ENCODE results near the gene LYPD8. TPM values are rescaled to one million over a fixed set of nuclear protein-coding genes. Genes with fewer than 3 reads are reported as not detected.

The LYPD8 gene
- total RNA-seq, 2 donors from 2014 or later = not detected

- intact Hi-C loops (cut with DNase I) = no loop called here
- DNase-seq = no peak
- no peak for ATAC-seq
Measured at GRCh38 chr1:248714248-248714647, 41.3 kb downstream of the LYPD8 start.

DNA sequence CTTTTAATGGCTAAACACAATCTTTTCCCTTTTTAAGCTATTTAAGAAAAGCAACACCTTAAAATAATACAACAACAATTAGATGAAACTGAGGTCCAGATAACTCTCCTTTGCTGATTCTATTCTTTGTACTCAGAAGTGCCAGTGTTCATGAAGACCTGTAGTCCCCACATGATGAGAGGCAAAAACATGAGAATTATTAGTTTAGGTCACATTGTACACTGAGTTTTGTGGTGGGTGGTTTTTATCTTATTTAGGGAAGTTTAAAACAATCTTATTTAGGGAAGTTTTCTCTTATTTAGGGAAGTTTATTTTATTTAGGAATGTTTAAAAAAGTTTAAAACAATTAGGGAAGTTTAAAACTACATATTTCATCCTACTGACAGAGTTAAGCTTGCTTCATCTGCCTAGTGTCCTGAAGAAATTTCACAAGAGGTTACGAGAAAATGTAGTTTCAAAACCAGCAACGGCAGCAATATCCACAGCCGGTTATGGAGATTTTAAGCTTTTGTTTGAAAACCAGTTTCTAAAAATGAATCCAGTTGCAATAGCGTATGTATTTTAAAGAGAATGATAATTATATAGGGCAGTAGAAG lies 45.2 kb downstream of the LYPD8 start:
- intact Hi-C loops (cut with DNase I) = no loop called here
- no peak for ATAC-seq
- DNase-seq = no peak

- DNase-seq (no peak), ATAC-seq (no peak)
- intact Hi-C loops (cut with DNase I) = loop anchor here in 1 of 2 donors (5.0 kb wide), 1 partner anchor 103 kb away; no protein-coding TSS in a partner anchor
Measured at GRCh38 chr1:248704606-248705005, 51.0 kb downstream of the LYPD8 start.

DNA sequence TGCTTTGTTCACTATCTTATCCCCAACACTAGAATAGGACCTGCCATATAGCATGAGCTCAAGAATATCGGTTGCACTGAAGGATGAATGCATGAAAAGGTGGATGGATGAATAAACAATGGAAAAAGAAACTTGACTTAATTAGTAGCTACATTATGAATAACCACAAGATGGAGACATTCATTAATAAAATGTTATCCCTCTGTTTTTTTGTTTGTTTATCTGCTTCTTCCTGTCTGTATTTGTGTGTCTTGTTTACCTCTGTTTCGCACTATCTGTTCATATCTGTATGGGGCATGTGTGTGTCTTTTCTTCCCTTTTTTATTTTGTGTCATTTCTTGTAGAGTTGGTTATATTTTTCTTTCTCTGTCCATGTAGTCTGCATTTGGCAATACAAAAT lies 51.9 kb downstream of the LYPD8 start:
- no peak for DNase-seq
- ATAC-seq = no peak
- intact Hi-C loops (cut with DNase I) = loop anchor here in 1 of 2 donors (5.0 kb wide), 1 partner anchor 104 kb away; no protein-coding TSS in a partner anchor

GRCh38 chr1:248702714-248703113 lies 52.8 kb downstream of the LYPD8 start, which contains the start of gene OR14I1:
Gene OR14I1, minus strand, starts transcription at chr1:248702766.
- no peak for DNase-seq
- intact Hi-C loops (cut with DNase I) = loop anchor here in 1 of 2 donors (5.0 kb wide), 1 partner anchor 105 kb away; no protein-coding TSS in a partner anchor
- ATAC-seq = no peak

DNA sequence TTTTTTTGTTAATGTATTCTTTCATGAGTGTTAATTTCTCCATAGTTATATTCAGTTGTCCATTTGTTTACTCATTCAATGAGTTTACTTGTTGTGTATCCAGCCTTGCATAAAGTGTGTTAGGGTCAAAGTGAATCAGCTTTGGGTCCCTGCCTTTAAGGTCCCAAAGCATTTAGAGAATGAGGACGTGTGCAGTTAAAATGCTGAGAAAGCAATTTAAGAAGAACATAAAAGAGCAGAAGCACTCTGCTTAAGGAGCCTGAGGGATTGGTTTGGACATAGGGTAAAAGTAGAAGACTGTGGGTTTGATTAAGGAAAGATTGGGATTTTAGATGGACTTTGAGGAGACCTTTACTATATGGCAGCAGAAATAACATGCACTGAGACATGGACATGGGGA lies 56.5 kb downstream of the LYPD8 start:
- no peak for DNase-seq
- intact Hi-C loops (cut with DNase I) = no loop called here
- ATAC-seq = no peak

GRCh38 chr1:248697907-248698306 lies 57.7 kb downstream of the LYPD8 start:
- DNase-seq (no peak), ATAC-seq (no peak)
- intact Hi-C loops (cut with DNase I) = no loop called here

DNA sequence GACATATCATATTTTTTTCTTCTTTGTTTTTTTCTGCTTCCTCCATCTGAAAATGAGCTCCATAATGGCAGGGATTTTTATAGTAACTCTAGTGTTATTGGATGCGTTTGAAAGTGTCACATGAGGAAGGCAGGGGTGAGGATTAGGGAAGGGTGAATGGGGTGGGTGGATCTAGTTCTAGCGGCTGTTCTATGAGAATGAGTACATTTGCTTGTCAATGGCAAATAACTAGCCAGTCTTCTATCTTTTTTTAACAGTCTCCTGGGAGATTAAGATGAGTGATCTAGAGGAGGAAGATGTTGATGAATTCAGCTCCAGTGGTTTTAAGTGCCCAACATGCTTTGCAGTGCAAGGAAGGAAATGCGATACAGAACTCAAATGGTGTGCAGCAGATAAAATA lies 58.8 kb downstream of the LYPD8 start:
- DNase-seq (no peak), ATAC-seq (no peak)
- intact Hi-C loops (cut with DNase I) = no loop called here

DNA sequence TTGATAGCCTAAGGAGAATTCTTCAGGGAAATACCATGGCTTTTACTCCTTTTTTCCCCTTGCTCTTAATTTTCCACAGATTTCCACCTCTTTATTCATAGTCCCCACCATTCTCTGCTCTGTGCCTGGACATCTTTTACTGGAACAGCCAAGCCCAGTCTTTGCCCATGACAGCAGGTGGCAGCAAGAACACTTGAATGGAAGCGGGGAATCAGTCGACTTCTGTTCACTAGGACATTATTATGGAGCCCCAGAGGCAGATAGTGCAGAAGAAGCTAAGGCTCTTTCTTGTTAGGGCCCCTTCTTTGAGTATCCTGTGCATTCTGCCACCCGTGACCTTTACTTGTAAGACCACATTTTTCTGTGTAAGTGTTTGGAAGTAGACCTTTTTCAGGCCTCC lies 59.3 kb downstream of the LYPD8 start:
- DNase-seq (no peak), ATAC-seq (no peak)
- intact Hi-C loops (cut with DNase I) = no loop called here

DNA sequence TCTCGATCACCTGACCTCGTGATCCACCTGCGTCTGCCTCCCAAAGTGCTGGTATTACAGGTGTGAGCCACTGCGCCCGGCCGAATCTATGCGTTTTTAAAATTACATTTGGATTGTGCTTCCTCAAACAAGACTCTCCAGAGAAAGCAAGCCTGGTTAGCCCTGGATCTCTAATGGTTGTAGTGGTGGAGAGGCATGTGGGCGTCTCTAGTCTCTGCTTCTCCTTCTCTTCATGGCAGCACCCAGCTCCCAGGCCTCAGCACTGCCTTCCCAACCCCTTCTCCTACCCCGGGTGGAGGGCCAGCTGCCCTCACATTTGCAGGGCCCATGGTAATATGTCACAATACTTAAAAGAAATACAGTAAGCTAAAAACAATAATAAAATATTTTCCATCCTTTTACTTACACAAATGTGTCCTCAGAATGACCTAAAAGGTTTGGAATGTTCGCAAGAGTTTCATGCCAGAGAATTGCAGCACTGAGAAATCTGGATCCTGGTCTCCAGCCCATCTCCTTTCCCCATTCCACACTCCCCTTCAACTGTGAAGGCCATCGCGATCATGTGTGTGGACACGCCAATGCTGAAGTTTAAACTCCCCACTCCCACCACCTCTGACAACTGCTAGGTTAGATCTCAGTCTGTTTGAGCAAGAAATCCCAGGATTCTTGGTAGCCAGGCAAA lies 60.0 kb downstream of the LYPD8 start:
- intact Hi-C loops (cut with DNase I) = no loop called here
- DNase-seq = no peak
- peak in 1 of 2 donors; percentile 68 for ATAC-seq

DNA sequence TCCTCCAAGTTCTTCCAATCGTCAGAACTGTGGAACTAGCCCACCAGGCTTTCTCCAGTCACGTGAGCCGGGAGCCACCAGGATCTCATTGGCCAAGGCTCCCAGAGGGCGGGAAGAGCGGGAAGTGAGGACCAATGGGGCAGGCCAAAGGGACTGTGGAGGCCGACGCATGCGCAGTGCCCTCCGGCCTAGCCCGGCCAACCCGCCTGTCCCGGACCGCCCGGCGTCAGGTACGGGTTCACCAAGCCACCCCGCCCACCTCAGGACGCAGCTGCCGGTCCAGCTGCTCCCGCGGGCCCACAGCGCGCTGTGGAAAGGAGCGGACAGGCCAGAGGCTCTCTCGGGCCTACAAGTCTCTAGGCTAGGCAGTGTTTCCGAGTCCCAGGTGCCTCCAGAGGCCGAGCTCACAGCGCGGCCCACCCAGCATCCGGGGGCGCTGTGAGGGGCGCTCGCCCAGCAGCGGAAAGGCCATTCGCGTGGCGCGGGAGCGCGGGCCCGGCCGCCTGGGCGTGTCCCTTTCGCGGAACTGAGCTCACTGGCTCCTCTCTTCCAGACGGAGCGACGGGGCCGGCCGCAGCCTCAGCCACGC lies 63.9 kb downstream of the LYPD8 start:
- ATAC-seq (no peak), DNase-seq (no peak)
- intact Hi-C loops (cut with DNase I) = no loop called here

Other genes with a start within 250 kb of the LYPD8 start
- gene OR2G6, start 247.7 kb downstream of the LYPD8 start, total RNA-seq = under 1 TPM in 1 of 2 donors, not detected in 1; 0.03 TPM
- not detected for gene OR2T29, start 193.0 kb downstream of the LYPD8 start, total RNA-seq
- not detected for gene OR2T34, start 181.0 kb downstream of the LYPD8 start, total RNA-seq
- not detected for gene OR2T10, start 158.1 kb downstream of the LYPD8 start, total RNA-seq
- not detected for gene OR2T11, start 120.7 kb downstream of the LYPD8 start, total RNA-seq
- gene OR2T35, start 110.5 kb downstream of the LYPD8 start, total RNA-seq = not detected
- gene OR2T27, start 100.2 kb downstream of the LYPD8 start, total RNA-seq = not detected
- not detected for gene OR14I1, start 53.0 kb downstream of the LYPD8 start, total RNA-seq
- gene SH3BP5L, start 70.2 kb upstream of the LYPD8 start, total RNA-seq = 10 to 100 TPM; 15.1 to 18.5 TPM
- 10 to 100 TPM; 41.6 to 42.2 TPM for gene ZNF672, start 82.5 kb upstream of the LYPD8 start, total RNA-seq
- 10 to 100 TPM; 16.3 to 22.3 TPM for gene ZNF692, start 103.3 kb upstream of the LYPD8 start, total RNA-seq
- 1 to 10 TPM; 3.5 TPM for gene PGBD2, start 150.5 kb upstream of the LYPD8 start, total RNA-seq

All from left cardiac atrium (tissue), 4 donors.